Astrocyte of the spinal cord (primary cell): Measurements from ENCODE around the gene SLC7A8.

Source experiments
- DNase-seq: peaks from one replicate; pipeline ENCODE4 v3.0.0; 2011; ENCODE audit warnings: low read depth, low spot score
- H3K4me3 ChIP-seq: 2 replicates; pipeline ENCODE4 v1.5.1; 2011; ENCODE audit warnings: low read depth, mild to moderate bottlenecking, low read length, moderate library complexity
- in situ Hi-C: cut with HindIII; loops from 2 replicates; pipeline ENCODE4 v1.10.0; 2017; ENCODE audit warnings: low sequenced_read_pairs
- TF ChIP-seq, protein P1 (sequence below): IDR thresholded peaks from 2 replicates; pipeline ENCODE4 v1.5.1; 2012; ENCODE audit warnings: low read depth, mild to moderate bottlenecking, low read length, inconsistent platforms

The SLC7A8 gene

GRCh38 chr14:23167116-23167847 lies 16.2 kb downstream of the SLC7A8 start:
- in situ Hi-C loops: no loop called here
- TF ChIP-seq, protein P1, sequence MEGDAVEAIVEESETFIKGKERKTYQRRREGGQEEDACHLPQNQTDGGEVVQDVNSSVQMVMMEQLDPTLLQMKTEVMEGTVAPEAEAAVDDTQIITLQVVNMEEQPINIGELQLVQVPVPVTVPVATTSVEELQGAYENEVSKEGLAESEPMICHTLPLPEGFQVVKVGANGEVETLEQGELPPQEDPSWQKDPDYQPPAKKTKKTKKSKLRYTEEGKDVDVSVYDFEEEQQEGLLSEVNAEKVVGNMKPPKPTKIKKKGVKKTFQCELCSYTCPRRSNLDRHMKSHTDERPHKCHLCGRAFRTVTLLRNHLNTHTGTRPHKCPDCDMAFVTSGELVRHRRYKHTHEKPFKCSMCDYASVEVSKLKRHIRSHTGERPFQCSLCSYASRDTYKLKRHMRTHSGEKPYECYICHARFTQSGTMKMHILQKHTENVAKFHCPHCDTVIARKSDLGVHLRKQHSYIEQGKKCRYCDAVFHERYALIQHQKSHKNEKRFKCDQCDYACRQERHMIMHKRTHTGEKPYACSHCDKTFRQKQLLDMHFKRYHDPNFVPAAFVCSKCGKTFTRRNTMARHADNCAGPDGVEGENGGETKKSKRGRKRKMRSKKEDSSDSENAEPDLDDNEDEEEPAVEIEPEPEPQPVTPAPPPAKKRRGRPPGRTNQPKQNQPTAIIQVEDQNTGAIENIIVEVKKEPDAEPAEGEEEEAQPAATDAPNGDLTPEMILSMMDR: no peak
- no peak overlapping the region for H3K4me3 ChIP-seq
- DNase-seq: no peak

- in situ Hi-C loops: no loop called here
- DNase-seq: no peak
- TF ChIP-seq, protein P1: no peak
- no peak overlapping the region for H3K4me3 ChIP-seq
Observed at GRCh38 chr14:23164949-23165348, 18.5 kb downstream of the SLC7A8 start.

GRCh38 chr14:23164250-23164649 lies 19.2 kb downstream of the SLC7A8 start:
- in situ Hi-C loops: no loop called here
- TF ChIP-seq, protein P1: no peak
- no peak overlapping the region for H3K4me3 ChIP-seq
- no peak for DNase-seq

- H3K4me3 ChIP-seq: no peak overlapping the region
- TF ChIP-seq, protein P1: no peak
- in situ Hi-C loops: no loop called here
- DNase-seq: no peak
Observed at GRCh38 chr14:23163830-23164229, 19.6 kb downstream of the SLC7A8 start.

DNA sequence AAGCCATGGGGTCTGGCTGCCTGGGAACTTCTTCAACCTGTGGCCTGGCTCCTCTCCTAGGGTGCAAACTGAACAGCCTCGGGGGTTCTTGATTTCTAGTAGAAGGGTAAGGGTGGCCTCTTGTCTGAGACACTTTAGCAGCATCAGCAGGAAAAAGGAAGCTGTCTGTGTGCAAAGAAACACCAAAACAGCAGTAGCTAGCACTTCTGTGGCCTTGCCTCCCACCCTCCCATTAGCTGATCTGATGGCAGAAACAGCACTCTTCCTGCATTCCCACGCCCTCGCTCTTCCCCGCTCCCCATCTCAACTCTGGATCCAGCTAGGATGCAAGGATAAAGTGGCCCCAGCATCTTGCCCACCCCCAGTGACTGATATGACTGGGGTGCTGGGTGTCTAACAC lies 20.7 kb downstream of the SLC7A8 start:
- TF ChIP-seq, protein P1: no peak
- H3K4me3 ChIP-seq: no peak overlapping the region
- in situ Hi-C loops: no loop called here
- no peak for DNase-seq

GRCh38 chr14:23162005-23162404 lies 21.5 kb downstream of the SLC7A8 start:
- no peak for DNase-seq
- in situ Hi-C loops: no loop called here
- H3K4me3 ChIP-seq: no peak overlapping the region
- TF ChIP-seq, protein P1: no peak
